ENCODE measurements around the gene TMEM8B. TPM values are rescaled to one million over a fixed set of nuclear protein-coding genes. Genes with fewer than 3 reads are reported as not detected.

TMEM8B gene
- total RNA-seq, 2 experiments from 2014 or later: 3.8 to 4.0 TPM

- ChIA-PET CTCF (interaction anchor here (0.7 to 0.9 kb wide), 3 partner anchors 21 to 36 kb away, joined by 3 to 5 read pairs (median 3); no protein-coding TSS in a partner anchor), POLR2A (no interaction called here)
- H3K36me3 Mint-ChIP-seq (ENCODE audit: low read depth): no peaks in the 10 kb centered on the region
- peaks cover 9% of the 10 kb centered on the region for H3K27me3 Mint-ChIP-seq
- DNase-seq: no peak
- H3K9me3 Mint-ChIP-seq: no peaks in the 10 kb centered on the region
- H3K4me1 Mint-ChIP-seq: peaks cover 4% of the 10 kb centered on the region
- no peak overlapping the region for H3K27ac Mint-ChIP-seq
- H3K4me3 Mint-ChIP-seq: no peak overlapping the region
Observed at GRCh38 chr9:35861161-35861897, 32.3 kb downstream of the TMEM8B start.

- ChIA-PET POLR2A (no interaction called here), CTCF (interaction anchor here (1.1 kb wide), 1 partner anchor 72 kb away, joined by 3 read pairs; no protein-coding TSS in a partner anchor)
- Mint-ChIP-seq H3K27ac (no peak overlapping the region), H3K36me3 (ENCODE audit: low read depth) (no peaks in the 10 kb centered on the region), H3K27me3 (peaks cover 9% of the 10 kb centered on the region), H3K4me3 (no peak overlapping the region), H3K9me3 (no peaks in the 10 kb centered on the region), H3K4me1 (peaks cover 4% of the 10 kb centered on the region)
- no peak for DNase-seq
Observed at GRCh38 chr9:35862328-35862727, 33.3 kb downstream of the TMEM8B start.

GRCh38 chr9:35863583-35863982 is 34.6 kb downstream of the TMEM8B start:
- ChIA-PET CTCF (interaction anchor here (1.0 to 1.1 kb wide), 2 partner anchors 9 to 73 kb away, joined by 3 read pairs; no protein-coding TSS in a partner anchor), POLR2A (no interaction called here)
- Mint-ChIP-seq H3K4me1 (peaks cover 2% of the 10 kb centered on the region), H3K36me3 (ENCODE audit: low read depth) (no peaks in the 10 kb centered on the region), H3K4me3 (no peak overlapping the region), H3K27ac (no peak overlapping the region), H3K9me3 (no peaks in the 10 kb centered on the region), H3K27me3 (peaks cover 9% of the 10 kb centered on the region)
- DNase-seq: no peak

- Mint-ChIP-seq H3K27me3 (peaks cover 9% of the 10 kb centered on the region), H3K4me3 (no peak overlapping the region), H3K9me3 (no peaks in the 10 kb centered on the region)
Observed at GRCh38 chr9:35864695-35865255, 35.7 kb downstream of the TMEM8B start.

GRCh38 chr9:35867538-35867937 is 38.5 kb downstream of the TMEM8B start:
- DNase-seq: no peak
- Mint-ChIP-seq H3K27me3 (peaks cover 2% of the 10 kb centered on the region), H3K27ac (no peak overlapping the region), H3K9me3 (no peaks in the 10 kb centered on the region), H3K36me3 (ENCODE audit: low read depth) (no peaks in the 10 kb centered on the region), H3K4me1 (no peaks in the 10 kb centered on the region), H3K4me3 (no peak overlapping the region)
- ChIA-PET CTCF (no interaction called here), POLR2A (no interaction called here)

More at GRCh38 chr9:35864695-35865255, 35.7 kb downstream of the TMEM8B start:
- ChIA-PET CTCF (interaction anchor here (1.0 kb wide), 1 partner anchor 10 kb away, joined by 3 read pairs; no protein-coding TSS in a partner anchor), POLR2A (no interaction called here)
- no peaks in the 10 kb centered on the region for H3K36me3 Mint-ChIP-seq (ENCODE audit: low read depth)
- no peak overlapping the region for H3K27ac Mint-ChIP-seq
- DNase-seq: no peak
- no peaks in the 10 kb centered on the region for H3K4me1 Mint-ChIP-seq

- no peak overlapping the region for H3K27ac Mint-ChIP-seq
- H3K27me3 Mint-ChIP-seq: peaks cover 2% of the 10 kb centered on the region
- POLR2A ChIA-PET: no interaction called here
- no peak for DNase-seq
- H3K4me3 Mint-ChIP-seq: no peak overlapping the region
- H3K36me3 Mint-ChIP-seq (ENCODE audit: low read depth): no peaks in the 10 kb centered on the region
- H3K9me3 Mint-ChIP-seq: no peaks in the 10 kb centered on the region
- CTCF ChIA-PET: no interaction called here
- no peaks in the 10 kb centered on the region for H3K4me1 Mint-ChIP-seq
Observed at GRCh38 chr9:35868933-35869332, 39.9 kb downstream of the TMEM8B start.

- ChIA-PET CTCF (no interaction called here), POLR2A (no interaction called here)
- no peaks in the 10 kb centered on the region for H3K4me1 Mint-ChIP-seq
- no peaks in the 10 kb centered on the region for H3K36me3 Mint-ChIP-seq (ENCODE audit: low read depth)
- no peak for DNase-seq
- no peak overlapping the region for H3K4me3 Mint-ChIP-seq
- no peaks in the 10 kb centered on the region for H3K9me3 Mint-ChIP-seq
- H3K27ac Mint-ChIP-seq: peak overlapping the region; percentile 26
- H3K27me3 Mint-ChIP-seq: peaks cover 3% of the 10 kb centered on the region
Observed at GRCh38 chr9:35869621-35870216, 40.7 kb downstream of the TMEM8B start.

GRCh38 chr9:35870351-35870923 is 41.4 kb downstream of the TMEM8B start, which contains the start of gene OR13J1:
Gene OR13J1 (minus strand): TSS chr9:35870401. CDS start chr9:35870401, 0 bp downstream.
- no peak within 1 kb of the TSS for H3K4me3 Mint-ChIP-seq
- H3K36me3 Mint-ChIP-seq (ENCODE audit: low read depth): no peaks in the 10 kb centered on the region
- no peak for DNase-seq
- H3K27me3 Mint-ChIP-seq: peaks cover 8% of the 10 kb centered on the region
- ChIA-PET POLR2A (no interaction called here), CTCF (interaction anchor here (1.2 kb wide), 1 partner anchor 12 kb away, joined by 3 read pairs; no protein-coding TSS in a partner anchor)
- no peaks in the 10 kb centered on the region for H3K9me3 Mint-ChIP-seq
- H3K4me1 Mint-ChIP-seq: no peaks in the 10 kb centered on the region
- peak within 1 kb of the TSS; percentile 26 for H3K27ac Mint-ChIP-seq

DNA sequence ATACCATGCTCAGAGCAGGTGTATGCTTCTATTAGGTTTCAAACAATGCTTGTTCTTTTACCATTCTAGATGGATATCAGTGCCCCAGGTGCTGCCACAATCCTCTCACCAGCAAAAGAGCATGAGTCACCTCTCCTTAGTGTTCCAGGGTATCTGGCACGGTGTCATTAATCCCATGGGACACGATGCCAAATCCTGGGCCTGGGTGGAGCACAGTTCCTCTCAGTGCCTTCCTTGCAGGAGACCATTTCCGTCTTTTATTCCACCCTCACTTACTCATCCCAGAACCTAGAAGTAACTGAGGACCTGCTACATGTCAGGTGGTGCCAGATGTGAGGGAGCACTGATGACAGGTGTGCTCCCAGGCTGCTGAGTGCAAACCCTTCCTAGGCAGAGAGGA is 42.5 kb downstream of the TMEM8B start:
- ChIA-PET CTCF (interaction anchor here (1.2 kb wide), 1 partner anchor 11 kb away, joined by 3 read pairs; no protein-coding TSS in a partner anchor), POLR2A (no interaction called here)
- H3K27me3 Mint-ChIP-seq: peaks cover 12% of the 10 kb centered on the region

DNA sequence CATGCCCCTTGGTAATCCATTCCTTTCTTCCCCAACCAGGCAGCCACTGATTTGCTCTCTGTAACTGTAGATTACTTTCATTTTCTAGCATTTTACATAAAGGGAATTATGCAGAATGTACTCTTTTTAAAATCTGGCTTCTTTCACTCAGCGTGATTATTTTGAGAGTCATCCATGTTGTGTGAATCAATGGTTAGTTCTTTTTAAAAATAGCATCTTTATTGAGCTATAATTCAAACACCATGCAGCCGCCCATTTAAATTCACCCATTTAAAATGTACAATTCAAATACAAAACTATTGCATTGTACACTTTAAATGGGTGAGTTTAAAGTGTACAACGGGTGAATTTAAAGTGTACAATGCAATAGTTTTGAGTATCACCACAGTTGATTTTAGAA is 43.5 kb downstream of the TMEM8B start:
- no peaks in the 10 kb centered on the region for H3K36me3 Mint-ChIP-seq (ENCODE audit: low read depth)
- ChIA-PET CTCF (interaction anchor here (0.6 kb wide), 1 partner anchor 1250 kb away, joined by 5 read pairs; no protein-coding TSS in a partner anchor), POLR2A (no interaction called here)
- H3K4me1 Mint-ChIP-seq: no peaks in the 10 kb centered on the region
- DNase-seq: no peak
- peaks cover 15% of the 10 kb centered on the region for H3K27me3 Mint-ChIP-seq
- no peak overlapping the region for H3K27ac Mint-ChIP-seq
- H3K4me3 Mint-ChIP-seq: no peak overlapping the region
- peaks cover 4% of the 10 kb centered on the region for H3K9me3 Mint-ChIP-seq

More for the DNA sequence above, 42.5 kb downstream of the TMEM8B start:
- Mint-ChIP-seq H3K4me1 (no peaks in the 10 kb centered on the region), H3K36me3 (ENCODE audit: low read depth) (no peaks in the 10 kb centered on the region), H3K27ac (no peak overlapping the region), H3K9me3 (no peaks in the 10 kb centered on the region), H3K4me3 (no peak overlapping the region)
- DNase-seq: no peak

DNA sequence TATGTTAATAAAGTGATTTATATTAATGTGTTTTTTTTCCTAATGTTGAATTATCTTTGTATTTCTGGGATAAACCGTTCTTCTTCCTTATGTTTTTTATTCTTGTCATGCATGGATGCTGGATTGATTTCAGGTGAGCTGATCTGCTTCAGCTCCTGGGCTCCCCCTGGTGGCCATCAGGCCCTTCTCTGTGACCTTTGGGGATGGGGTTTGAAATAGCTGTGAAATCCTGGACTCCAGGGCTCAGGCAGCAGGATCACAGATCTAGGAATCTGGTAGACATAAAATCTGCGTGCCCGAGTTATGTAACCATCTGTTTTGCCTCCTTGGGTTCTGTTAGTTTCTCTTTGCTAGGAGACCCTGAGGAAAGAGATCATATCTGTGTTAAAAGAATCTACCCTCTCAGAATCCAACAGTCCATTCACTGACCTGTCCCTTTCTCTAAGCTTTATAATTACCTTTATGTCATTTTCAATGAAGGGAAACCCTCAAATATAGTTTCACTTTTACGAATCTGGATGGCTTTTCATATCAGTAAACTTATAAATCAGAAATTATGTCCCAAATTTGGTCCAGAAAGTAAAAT is 53.3 kb downstream of the TMEM8B start:
- H3K4me3 Mint-ChIP-seq: no peak overlapping the region
- peak; percentile 82 for DNase-seq
- POLR2A ChIA-PET: no interaction called here
- no peaks in the 10 kb centered on the region for H3K4me1 Mint-ChIP-seq
- H3K27me3 Mint-ChIP-seq: peaks cover 37% of the 10 kb centered on the region
- no peak overlapping the region for H3K27ac Mint-ChIP-seq
- CTCF ChIA-PET: interaction anchor here (0.5 to 2.4 kb wide), 23 partner anchors 11 to 494 kb away, joined by 3 to 12 read pairs (median 3); partner anchors contain the start of genes CCDC107, CREB3 and RMRP
- H3K9me3 Mint-ChIP-seq: peaks cover 5% of the 10 kb centered on the region
- no peaks in the 10 kb centered on the region for H3K36me3 Mint-ChIP-seq (ENCODE audit: low read depth)

- ChIA-PET CTCF (interaction anchor here (0.8 to 1.7 kb wide), 8 partner anchors 11 to 166 kb away, joined by 3 to 12 read pairs (median 3); no protein-coding TSS in a partner anchor), POLR2A (no interaction called here)
- Mint-ChIP-seq H3K9me3 (no peaks in the 10 kb centered on the region), H3K27ac (no peak overlapping the region), H3K4me3 (no peak overlapping the region), H3K4me1 (no peaks in the 10 kb centered on the region), H3K27me3 (peaks cover 31% of the 10 kb centered on the region), H3K36me3 (ENCODE audit: low read depth) (no peaks in the 10 kb centered on the region)
- DNase-seq: no peak
Observed at GRCh38 chr9:35882996-35883395, 54.0 kb downstream of the TMEM8B start.

Data from activated CD4-positive, alpha-beta T cell treated with anti-CD3 and anti-CD28 coated beads, Interleukin-2, amount 10 ng/mL, durations not matched to agents 7 days and 5 days (primary cell).